PC-3 (cell line): ENCODE results near the gene XPO1.
"Not testable (repeated sequence)": the region's sequence is repeated elsewhere in the genome, so short reads cannot be mapped to it uniquely, and the experiment has no call there.

ENCODE experiments used
- EZH2 ChIP-seq: fragments of 300-600 bp; sonication (generic); IDR thresholded peaks from one replicate; pipeline ENCODE4 v1.6.1; 2017; ENCODE audit warnings: antibody characterized with exemption, mild to moderate bottlenecking, low read length; ENCODE audit not compliant: unreplicated experiment
- EZH2phosphoT487 ChIP-seq: fragments of 300-600 bp; sonication (generic); IDR thresholded peaks from 2 replicates; pipeline ENCODE4 v1.6.1; 2018; ENCODE audit warnings: mild to moderate bottlenecking, antibody characterized with exemption, low read length, borderline replicate concordance
- TF ChIP-seq, protein P1 (sequence below): fragments of 300-600 bp; sonication (generic); conservative IDR thresholded peaks from 2 replicates; pipeline ENCODE4 v1.5.1; 2017; ENCODE audit warnings: antibody characterized with exemption, low read depth, mild to moderate bottlenecking, low read length

DNA sequence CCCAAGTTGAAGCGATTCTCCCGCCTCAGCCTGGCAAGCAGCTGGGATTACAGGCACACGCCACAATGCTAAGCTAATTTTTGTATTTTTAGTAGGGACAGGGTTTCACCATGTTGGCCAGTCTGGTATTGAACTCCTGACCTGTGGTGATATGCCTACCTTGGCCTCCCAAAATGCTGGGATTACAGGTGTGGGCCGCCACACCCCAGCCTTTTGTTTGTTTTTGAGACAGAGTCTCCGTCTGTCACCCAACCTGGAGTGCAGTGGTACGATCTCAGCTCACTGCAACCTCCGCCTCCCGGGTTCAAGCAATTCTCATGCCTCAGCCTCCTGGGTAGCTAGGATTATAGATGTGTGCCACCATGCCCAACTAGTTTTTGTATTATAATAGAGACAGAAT is 83.2 kb downstream of the XPO1 start:
- TF ChIP-seq, protein P1, sequence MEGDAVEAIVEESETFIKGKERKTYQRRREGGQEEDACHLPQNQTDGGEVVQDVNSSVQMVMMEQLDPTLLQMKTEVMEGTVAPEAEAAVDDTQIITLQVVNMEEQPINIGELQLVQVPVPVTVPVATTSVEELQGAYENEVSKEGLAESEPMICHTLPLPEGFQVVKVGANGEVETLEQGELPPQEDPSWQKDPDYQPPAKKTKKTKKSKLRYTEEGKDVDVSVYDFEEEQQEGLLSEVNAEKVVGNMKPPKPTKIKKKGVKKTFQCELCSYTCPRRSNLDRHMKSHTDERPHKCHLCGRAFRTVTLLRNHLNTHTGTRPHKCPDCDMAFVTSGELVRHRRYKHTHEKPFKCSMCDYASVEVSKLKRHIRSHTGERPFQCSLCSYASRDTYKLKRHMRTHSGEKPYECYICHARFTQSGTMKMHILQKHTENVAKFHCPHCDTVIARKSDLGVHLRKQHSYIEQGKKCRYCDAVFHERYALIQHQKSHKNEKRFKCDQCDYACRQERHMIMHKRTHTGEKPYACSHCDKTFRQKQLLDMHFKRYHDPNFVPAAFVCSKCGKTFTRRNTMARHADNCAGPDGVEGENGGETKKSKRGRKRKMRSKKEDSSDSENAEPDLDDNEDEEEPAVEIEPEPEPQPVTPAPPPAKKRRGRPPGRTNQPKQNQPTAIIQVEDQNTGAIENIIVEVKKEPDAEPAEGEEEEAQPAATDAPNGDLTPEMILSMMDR = not testable (repeated sequence)
- not testable (repeated sequence) for TF ChIP-seq EZH2, EZH2phosphoT487
